ENCODE results near the gene TTC13. TPM values are rescaled to one million over a fixed set of nuclear protein-coding genes. Genes with fewer than 3 reads are reported as not detected.

Gene TTC13
- total and polyA plus RNA-seq, 2 of the 13 experiments (the other 11 are each of a cell fraction or from before 2014, with no cell fraction given), result 5.8 to 15.9 TPM

- TF ChIP-seq THAP9 (CRISPR knock-in tag; IDR thresholded peaks at IDR 0.05; ENCODE audit: borderline replicate concordance) (peak; percentile 95), PBX3 (CRISPR knock-in tag; IDR thresholded peaks at IDR 0.05; ENCODE audit: borderline replicate concordance) (no peak), XRCC5 (optimal IDR thresholded peaks at IDR 0.05; ENCODE audit: low read length) (peak; percentile 80), IRF1 (CRISPR knock-in tag; IDR thresholded peaks at IDR 0.05; ENCODE audit: low read depth) (no peak), HNF1B (CRISPR knock-in tag; IDR thresholded peaks at IDR 0.05) (peak; percentile 95), KIAA2018 (CRISPR knock-in tag; IDR thresholded peaks at IDR 0.05; ENCODE audit: borderline replicate concordance) (no peak), KLF16 (CRISPR knock-in tag; IDR thresholded peaks at IDR 0.05) (no peak; a peak in 1 of 4 replicates), ZBTB20 (CRISPR knock-in tag; IDR thresholded peaks at IDR 0.05; ENCODE audit: borderline replicate concordance, low read depth) (peak; percentile 62; the same call in 1 of the 2 replicates), JUNB (CRISPR knock-in tag; IDR thresholded peaks at IDR 0.05; ENCODE audit: borderline replicate concordance) (no peak), HMGA1 (CRISPR knock-in tag; conservative IDR thresholded peaks at IDR 0.05) (no peak), ZNF230 (CRISPR knock-in tag; IDR thresholded peaks at IDR 0.05) (no peak), MTA1 (CRISPR knock-in tag; IDR thresholded peaks at IDR 0.05; ENCODE audit: borderline replicate concordance) (no peak)
These were observed at the start of gene TTC13, which contains the start of gene ARV1 (continued) for GRCh38 chr1:230978491-230979388.
